Measurements from ENCODE around the gene MALT1.

MALT1 gene

DNA sequence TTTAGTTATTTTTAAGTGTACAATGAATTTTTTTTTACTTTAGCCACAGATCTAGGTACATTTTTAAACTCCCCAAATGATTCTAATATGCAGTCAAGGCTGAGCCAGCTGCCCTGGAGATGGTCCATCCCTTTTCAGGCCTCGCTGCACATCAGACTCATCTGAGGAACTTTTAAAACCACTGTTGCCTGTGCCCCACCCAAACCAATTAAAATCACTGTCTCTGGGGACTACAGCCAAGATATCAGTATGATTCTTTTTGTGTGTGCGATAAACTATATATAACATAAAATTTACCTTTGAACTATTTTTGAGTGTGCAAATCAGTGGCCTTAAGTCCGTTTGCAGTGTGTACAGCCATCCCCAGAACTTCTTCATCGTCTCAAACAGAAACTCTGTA lies 9.1 kb upstream of the MALT1 start:
- H3K4me3 ChIP-seq (ENCODE audit: low read depth, low read length) = no peak overlapping the region
- DNase-seq (ENCODE audit: low read depth) = no peak
- TF ChIP-seq, protein P1, sequence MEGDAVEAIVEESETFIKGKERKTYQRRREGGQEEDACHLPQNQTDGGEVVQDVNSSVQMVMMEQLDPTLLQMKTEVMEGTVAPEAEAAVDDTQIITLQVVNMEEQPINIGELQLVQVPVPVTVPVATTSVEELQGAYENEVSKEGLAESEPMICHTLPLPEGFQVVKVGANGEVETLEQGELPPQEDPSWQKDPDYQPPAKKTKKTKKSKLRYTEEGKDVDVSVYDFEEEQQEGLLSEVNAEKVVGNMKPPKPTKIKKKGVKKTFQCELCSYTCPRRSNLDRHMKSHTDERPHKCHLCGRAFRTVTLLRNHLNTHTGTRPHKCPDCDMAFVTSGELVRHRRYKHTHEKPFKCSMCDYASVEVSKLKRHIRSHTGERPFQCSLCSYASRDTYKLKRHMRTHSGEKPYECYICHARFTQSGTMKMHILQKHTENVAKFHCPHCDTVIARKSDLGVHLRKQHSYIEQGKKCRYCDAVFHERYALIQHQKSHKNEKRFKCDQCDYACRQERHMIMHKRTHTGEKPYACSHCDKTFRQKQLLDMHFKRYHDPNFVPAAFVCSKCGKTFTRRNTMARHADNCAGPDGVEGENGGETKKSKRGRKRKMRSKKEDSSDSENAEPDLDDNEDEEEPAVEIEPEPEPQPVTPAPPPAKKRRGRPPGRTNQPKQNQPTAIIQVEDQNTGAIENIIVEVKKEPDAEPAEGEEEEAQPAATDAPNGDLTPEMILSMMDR (conservative IDR thresholded peaks at IDR 0.05; ENCODE audit: low read depth, low read length) = no peak

DNA sequence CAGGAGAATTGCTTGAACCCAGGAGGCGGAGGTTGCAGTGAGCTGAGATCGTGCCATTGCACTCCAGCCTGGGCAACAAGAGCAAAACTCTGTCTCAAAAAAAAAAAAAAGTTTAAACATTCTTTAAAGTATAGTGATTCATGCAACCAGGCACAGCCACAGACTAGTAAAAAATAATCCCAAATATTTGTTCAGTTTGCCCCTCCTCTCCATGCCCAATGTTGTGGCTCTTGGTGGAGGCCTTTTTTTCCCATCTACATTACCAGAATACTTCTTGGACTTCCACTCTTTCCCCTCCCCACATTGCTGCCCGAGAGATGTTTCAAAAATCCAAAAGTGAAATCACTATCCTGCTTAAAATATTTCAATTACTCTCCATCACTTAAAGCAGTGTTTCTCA lies 5.1 kb upstream of the MALT1 start:
- DNase-seq (ENCODE audit: low read depth) = no peak
- no peak overlapping the region for H3K4me3 ChIP-seq (ENCODE audit: low read depth, low read length)
- TF ChIP-seq, protein P1 (conservative IDR thresholded peaks at IDR 0.05; ENCODE audit: low read depth, low read length) = no peak

DNA sequence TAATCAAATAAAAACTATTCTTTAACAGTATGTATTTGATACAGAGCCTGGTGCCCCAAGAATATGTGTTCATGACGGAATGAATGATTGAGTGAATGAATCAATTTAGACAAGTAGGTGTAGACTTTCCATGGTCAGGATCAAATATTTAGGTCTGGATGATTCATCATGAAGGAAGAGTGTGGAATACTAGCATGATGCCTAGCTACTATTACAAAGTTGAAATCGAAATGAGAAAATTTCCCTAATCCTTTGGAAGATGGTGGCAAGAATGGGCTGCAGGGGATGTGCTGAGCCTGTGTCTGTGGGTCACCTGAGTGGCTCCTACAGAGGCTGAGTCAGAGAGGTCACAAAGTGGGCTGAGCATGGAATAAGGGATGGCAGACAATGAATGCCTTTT lies 3.1 kb upstream of the MALT1 start:
- DNase-seq (ENCODE audit: low read depth) = no peak
- H3K4me3 ChIP-seq (ENCODE audit: low read depth, low read length) = no peak overlapping the region
- TF ChIP-seq, protein P1 (conservative IDR thresholded peaks at IDR 0.05; ENCODE audit: low read depth, low read length) = no peak

DNA sequence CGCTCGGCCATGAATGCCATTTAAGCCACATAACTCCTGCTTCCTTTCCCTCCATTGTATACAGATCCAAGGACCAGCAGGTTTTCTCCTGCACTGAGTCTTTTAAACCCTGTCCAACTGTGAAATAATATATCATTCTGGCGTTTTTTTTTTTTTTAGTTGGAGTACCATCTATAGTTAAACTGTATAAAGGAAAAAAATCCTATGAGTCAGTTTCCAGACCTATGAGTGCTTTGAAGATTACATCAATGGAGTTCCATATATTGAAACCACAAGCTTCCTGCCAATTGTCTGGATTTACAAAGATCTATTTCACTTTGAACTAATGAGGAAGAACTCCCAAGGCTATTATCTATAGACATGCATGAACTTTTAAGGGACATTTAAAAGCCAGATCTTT lies 2.4 kb upstream of the MALT1 start:
- H3K4me3 ChIP-seq (ENCODE audit: low read depth, low read length) = no peak overlapping the region
- TF ChIP-seq, protein P1 (conservative IDR thresholded peaks at IDR 0.05; ENCODE audit: low read depth, low read length) = no peak
- DNase-seq (ENCODE audit: low read depth) = peak; percentile 44

DNA sequence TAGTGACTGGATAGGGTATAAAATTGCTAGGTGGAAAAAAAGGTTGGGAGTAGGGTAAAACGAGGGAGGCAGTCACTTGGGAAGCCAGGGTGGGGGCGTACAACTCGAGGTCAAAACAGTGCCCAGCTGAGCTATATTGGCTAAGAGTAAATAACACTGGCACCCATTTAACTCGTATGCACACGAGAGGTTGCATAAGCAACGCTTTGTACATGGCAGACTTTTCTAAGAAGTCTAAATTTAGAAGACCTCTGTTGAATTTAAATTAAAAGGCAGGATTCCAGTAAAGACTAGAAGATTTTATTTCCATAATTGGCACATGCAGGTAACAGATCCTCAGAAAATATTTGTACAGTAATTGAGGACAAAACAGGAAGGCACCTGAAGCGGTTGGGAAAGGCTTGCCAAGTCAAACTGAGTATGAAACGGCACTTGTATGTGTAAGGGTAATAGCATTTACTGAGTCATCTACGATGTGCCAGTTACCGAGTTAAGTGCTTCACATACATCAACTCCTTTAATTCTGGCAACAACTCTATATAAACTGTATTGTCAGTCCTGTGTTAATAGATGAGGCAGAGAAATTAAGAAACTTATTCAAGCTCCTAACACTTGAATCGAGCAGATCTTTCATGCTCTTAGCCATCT lies 1.4 kb upstream of the MALT1 start:
- DNase-seq (ENCODE audit: low read depth) = peak; percentile 30
- TF ChIP-seq, protein P1 (conservative IDR thresholded peaks at IDR 0.05; ENCODE audit: low read depth, low read length) = no peak
- H3K4me3 ChIP-seq (ENCODE audit: low read depth, low read length) = no peak overlapping the region

DNA sequence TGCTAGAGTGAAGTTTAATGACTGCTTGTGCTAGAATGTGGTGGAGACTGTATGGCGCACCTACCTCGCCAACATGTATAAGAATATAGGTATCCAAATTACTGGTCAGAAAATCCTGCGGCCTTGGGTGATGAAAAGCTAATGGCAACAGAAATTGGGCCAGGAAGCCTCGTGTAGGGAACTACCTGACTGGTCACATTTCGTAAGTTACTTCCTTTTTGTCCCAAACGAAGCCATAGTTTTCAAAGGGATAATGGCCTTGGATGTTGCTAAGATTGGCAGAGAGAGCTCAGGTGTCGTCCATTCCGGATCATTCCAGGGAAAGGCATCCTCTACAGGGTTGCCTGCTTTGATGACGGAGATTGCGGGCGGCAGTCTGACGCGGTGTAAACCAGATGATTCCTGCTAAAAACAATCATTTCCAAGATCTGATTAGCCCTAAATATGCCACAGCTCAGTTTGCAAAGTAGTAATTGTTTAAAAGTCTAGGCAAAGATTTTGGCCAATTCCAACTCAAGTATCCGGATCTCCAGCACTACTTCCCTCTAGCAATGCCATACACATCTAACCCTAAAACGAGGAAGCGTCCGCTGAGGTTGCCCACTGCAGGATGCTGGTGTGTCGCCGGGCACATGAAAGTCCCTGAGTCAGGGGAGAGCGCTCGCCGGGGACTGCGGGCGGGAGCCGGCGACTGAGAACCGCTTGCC lies 708 bp upstream of the MALT1 start:
- peak overlapping the region; percentile 73 for H3K4me3 ChIP-seq (ENCODE audit: low read depth, low read length)
- TF ChIP-seq, protein P1 (conservative IDR thresholded peaks at IDR 0.05; ENCODE audit: low read depth, low read length) = no peak
- no peak for DNase-seq (ENCODE audit: low read depth)
